Measurements from ENCODE around the gene MME. TPM values are rescaled to one million over a fixed set of nuclear protein-coding genes. Genes with fewer than 3 reads are reported as not detected.

MME gene
- total and polyA plus RNA-seq, 12 donors: 0.28 to 56.0 (median 1.5) TPM

- intact Hi-C loops (cut with DNase I): no loop called here
- no peaks in the 10 kb centered on the region for H3K36me3 ChIP-seq (replicated peaks in 1 of 2)
- H3K4me3 ChIP-seq: no peak overlapping the region
- no peak for DNase-seq
- 30 to 67% (median 55%) methylated on average over 1 of the region's 1 CpG for WGBS, 4 donors
- H3K4me1 ChIP-seq (replicated peaks in 1 of 2): no peaks in the 10 kb centered on the region
- H3K27me3 ChIP-seq: no peaks in the 10 kb centered on the region
- H3K9me3 ChIP-seq (replicated peaks in 1 of 3): no peaks in the 10 kb centered on the region
- TF ChIP-seq POLR2A (IDR thresholded peaks at IDR 0.05): no peak
- H3K27ac ChIP-seq: no peak overlapping the region
Measured at GRCh38 chr3:155064920-155065319, 15.2 kb upstream of the MME start.

DNA sequence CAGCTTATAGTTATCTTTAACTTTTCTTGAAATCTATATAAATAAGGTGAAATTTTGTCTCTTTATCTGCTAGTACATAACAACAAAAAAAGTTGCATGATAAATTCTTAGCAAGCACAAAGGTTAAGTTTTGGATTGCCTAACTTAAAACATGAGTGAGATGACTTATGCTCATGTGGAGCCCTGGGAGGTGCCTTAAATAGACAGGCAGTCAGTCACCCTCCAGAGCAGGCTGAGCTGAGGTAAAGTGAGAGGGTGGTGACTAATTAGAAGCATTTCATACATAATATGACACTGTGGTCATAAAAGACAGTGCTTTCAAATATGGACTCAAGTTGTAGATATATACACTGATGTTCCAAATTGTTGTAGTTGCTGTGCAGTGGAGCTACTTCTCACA lies 14.6 kb upstream of the MME start:
- Histone ChIP-seq H3K4me1 (replicated peaks in 1 of 2) (no peaks in the 10 kb centered on the region), H3K9me3 (replicated peaks in 1 of 3) (no peaks in the 10 kb centered on the region), H3K4me3 (no peak overlapping the region), H3K27ac (no peak overlapping the region), H3K27me3 (no peaks in the 10 kb centered on the region), H3K36me3 (replicated peaks in 1 of 2) (no peaks in the 10 kb centered on the region)
- no peak for DNase-seq
- intact Hi-C loops (cut with DNase I): no loop called here
- no peak for TF ChIP-seq POLR2A (IDR thresholded peaks at IDR 0.05)
- TF ChIP-seq, protein P1, sequence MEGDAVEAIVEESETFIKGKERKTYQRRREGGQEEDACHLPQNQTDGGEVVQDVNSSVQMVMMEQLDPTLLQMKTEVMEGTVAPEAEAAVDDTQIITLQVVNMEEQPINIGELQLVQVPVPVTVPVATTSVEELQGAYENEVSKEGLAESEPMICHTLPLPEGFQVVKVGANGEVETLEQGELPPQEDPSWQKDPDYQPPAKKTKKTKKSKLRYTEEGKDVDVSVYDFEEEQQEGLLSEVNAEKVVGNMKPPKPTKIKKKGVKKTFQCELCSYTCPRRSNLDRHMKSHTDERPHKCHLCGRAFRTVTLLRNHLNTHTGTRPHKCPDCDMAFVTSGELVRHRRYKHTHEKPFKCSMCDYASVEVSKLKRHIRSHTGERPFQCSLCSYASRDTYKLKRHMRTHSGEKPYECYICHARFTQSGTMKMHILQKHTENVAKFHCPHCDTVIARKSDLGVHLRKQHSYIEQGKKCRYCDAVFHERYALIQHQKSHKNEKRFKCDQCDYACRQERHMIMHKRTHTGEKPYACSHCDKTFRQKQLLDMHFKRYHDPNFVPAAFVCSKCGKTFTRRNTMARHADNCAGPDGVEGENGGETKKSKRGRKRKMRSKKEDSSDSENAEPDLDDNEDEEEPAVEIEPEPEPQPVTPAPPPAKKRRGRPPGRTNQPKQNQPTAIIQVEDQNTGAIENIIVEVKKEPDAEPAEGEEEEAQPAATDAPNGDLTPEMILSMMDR (IDR thresholded peaks at IDR 0.05): no peak

GRCh38 chr3:155069729-155070128 lies 10.4 kb upstream of the MME start:
- intact Hi-C loops (cut with DNase I): no loop called here
- no peaks in the 10 kb centered on the region for H3K27me3 ChIP-seq
- H3K27ac ChIP-seq: no peak overlapping the region
- no peaks in the 10 kb centered on the region for H3K36me3 ChIP-seq (replicated peaks in 1 of 2)
- no peak overlapping the region for H3K4me3 ChIP-seq
- no peak for DNase-seq
- no peaks in the 10 kb centered on the region for H3K4me1 ChIP-seq (replicated peaks in 1 of 2)
- no peaks in the 10 kb centered on the region for H3K9me3 ChIP-seq (replicated peaks in 1 of 3)
- 61 to 72% (median 63%) methylated on average over 3 of the region's 3 CpGs for WGBS, 4 donors
- TF ChIP-seq, protein P1 (IDR thresholded peaks at IDR 0.05): no peak
- no peak for TF ChIP-seq POLR2A (IDR thresholded peaks at IDR 0.05)

DNA sequence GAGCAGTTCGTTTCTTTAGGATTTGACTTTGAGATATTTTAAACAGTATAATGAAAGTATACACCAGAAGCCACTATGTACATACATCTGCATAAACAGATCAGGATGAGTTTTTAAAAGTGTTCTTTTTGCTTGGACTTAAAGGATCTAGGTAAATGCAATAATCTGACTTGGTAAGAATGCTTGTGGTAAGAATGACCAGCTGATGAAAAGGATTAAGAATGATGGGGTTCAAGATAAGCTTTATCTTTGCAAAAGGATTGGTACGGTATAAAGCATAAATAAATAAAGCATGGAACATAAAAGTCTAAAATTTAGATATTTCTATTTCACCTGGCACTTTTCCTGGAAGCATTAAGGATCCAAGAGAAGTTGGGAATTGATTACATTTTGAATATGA lies 9.8 kb upstream of the MME start:
- intact Hi-C loops (cut with DNase I): no loop called here
- DNase-seq: no peak
- Histone ChIP-seq H3K4me3 (no peak overlapping the region), H3K27ac (no peak overlapping the region), H3K4me1 (replicated peaks in 1 of 2) (no peaks in the 10 kb centered on the region), H3K27me3 (no peaks in the 10 kb centered on the region), H3K9me3 (replicated peaks in 1 of 3) (no peaks in the 10 kb centered on the region), H3K36me3 (replicated peaks in 1 of 2) (no peaks in the 10 kb centered on the region)
- 65 to 72% (median 66%) methylated on average over 2 of the region's 2 CpGs for WGBS, 4 donors
- TF ChIP-seq, protein P1 (IDR thresholded peaks at IDR 0.05): no peak
- TF ChIP-seq POLR2A (IDR thresholded peaks at IDR 0.05): no peak

GRCh38 chr3:155070932-155071387 lies 9.2 kb upstream of the MME start:
- 82 to 87% (median 84%) methylated on average over 8 of the region's 8 CpGs for WGBS, 4 donors
- no peak for TF ChIP-seq POLR2A (IDR thresholded peaks at IDR 0.05)
- TF ChIP-seq, protein P1 (IDR thresholded peaks at IDR 0.05): no peak
- no peak for DNase-seq

More at GRCh38 chr3:155070932-155071387, 9.2 kb upstream of the MME start:
- Histone ChIP-seq H3K36me3 (replicated peaks in 1 of 2) (no peaks in the 10 kb centered on the region), H3K27ac (no peak overlapping the region), H3K4me1 (replicated peaks in 1 of 2) (no peaks in the 10 kb centered on the region), H3K9me3 (replicated peaks in 1 of 3) (no peaks in the 10 kb centered on the region), H3K4me3 (no peak overlapping the region), H3K27me3 (no peaks in the 10 kb centered on the region)
- intact Hi-C loops (cut with DNase I): no loop called here
